Keratinocyte (primary cell): ENCODE results near the gene FES. TPM values are rescaled to one million over a fixed set of nuclear protein-coding genes. Genes with fewer than 3 reads are reported as not detected.

Experiments
- DNase-seq: peaks from one replicate; pipeline ENCODE4 v3.0.0-alpha.2; 2011; ENCODE audit warnings: low read depth, missing footprints, low spot score
- FAIRE-seq: peaks from 2 replicates; lab custom pipeline; 2011; peaks lifted over from hg19 to GRCh38; lab: Jason Lieb, UNC
- H2AFZ ChIP-seq: 2 replicates; pipeline ENCODE4 v1.6.0; 2012; ENCODE audit warnings: low read length, control low read depth, inconsistent platforms; ENCODE audit not compliant: control insufficient read depth
- H3K27ac ChIP-seq: 2 replicates; pipeline ENCODE4 v1.5.1; 2011; ENCODE audit warnings: low read length; ENCODE audit not compliant: control insufficient read depth, insufficient read depth
- H3K27me3 ChIP-seq: 3 replicates; pipeline ENCODE4 v1.6.0; 2011; ENCODE audit warnings: low read length; ENCODE audit not compliant: control insufficient read depth, insufficient read depth; ENCODE audit errors: extremely low read depth
- H3K36me3 ChIP-seq, 2 experiments: 2 replicates in 1 of 2; 3 replicates in 1 of 2; pipeline ENCODE4 v1.5.1; 2011; ENCODE audit warnings: low read length in 2 of 2, mild to moderate bottlenecking in 1 of 2; ENCODE audit not compliant: control insufficient read depth in 2 of 2, insufficient read depth in 2 of 2; ENCODE audit errors: extremely low read depth in 1 of 2
- H3K4me1 ChIP-seq: 3 replicates; pipeline ENCODE4 v1.5.1; 2011; ENCODE audit warnings: low read length; ENCODE audit not compliant: control insufficient read depth, insufficient read depth; ENCODE audit errors: extremely low read depth
- H3K4me2 ChIP-seq: 3 replicates; pipeline ENCODE4 v1.6.0; 2011; ENCODE audit warnings: low read depth, low read length; ENCODE audit not compliant: control insufficient read depth, insufficient read depth; ENCODE audit errors: extremely low read depth
- H3K4me3 ChIP-seq, 3 experiments: fragments of 200-600 bp in 1 of 3; sonication (generic) in 1 of 3; 2 replicates in 2 of 3; 3 replicates in 1 of 3; pipeline ENCODE4 v1.5.1; 2011 to 2016; ENCODE audit warnings: low read length in 3 of 3, mild to moderate bottlenecking in 3 of 3, control low read depth in 2 of 3, inconsistent platforms in 1 of 3, low read depth in 1 of 3, mixed read lengths in 1 of 3, mixed run types in 1 of 3, moderate library complexity in 1 of 3; ENCODE audit not compliant: control insufficient read depth in 2 of 3, insufficient read depth in 2 of 3; ENCODE audit errors: extremely low read depth in 1 of 3
- H3K79me2 ChIP-seq: 2 replicates; pipeline ENCODE4 v1.6.0; 2012; ENCODE audit warnings: low read length; ENCODE audit not compliant: control insufficient read depth, insufficient read depth
- H3K9ac ChIP-seq: 3 replicates; pipeline ENCODE4 v1.6.0; 2011; ENCODE audit warnings: low read length; ENCODE audit not compliant: control insufficient read depth, insufficient read depth; ENCODE audit errors: extremely low read depth
- H3K9me1 ChIP-seq: 3 replicates; pipeline ENCODE4 v1.6.0; 2011; ENCODE audit warnings: low read length; ENCODE audit not compliant: control insufficient read depth, insufficient read depth; ENCODE audit errors: extremely low read depth
- H3K9me3 ChIP-seq: 2 replicates; pipeline ENCODE4 v1.5.1; 2012; ENCODE audit warnings: low read depth, low read length; ENCODE audit not compliant: control insufficient read depth
- H4K20me1 ChIP-seq: 3 replicates; pipeline ENCODE4 v1.6.0; 2011; ENCODE audit warnings: low read length; ENCODE audit not compliant: control insufficient read depth, insufficient read depth; ENCODE audit errors: extremely low read depth
- CTCF ChIP-seq, 3 experiments: IDR thresholded peaks in 1 of 3; conservative IDR thresholded peaks in 1 of 3; optimal IDR thresholded peaks in 1 of 3; 2 replicates in 2 of 3; 3 replicates in 1 of 3; pipeline versions ENCODE3 to v1.5.1; 2011; ENCODE audit warnings: low read length in 3 of 3, mild to moderate bottlenecking in 3 of 3, moderate library complexity in 2 of 3, control low read depth in 1 of 3, inconsistent platforms in 1 of 3; ENCODE audit not compliant: insufficient read depth in 2 of 3; ENCODE audit errors: extremely low read depth in 1 of 3
- EZH2 ChIP-seq: IDR thresholded peaks from one replicate; pipeline ENCODE4 v1.6.1; 2012; ENCODE audit warnings: inconsistent platforms, mild to moderate bottlenecking, low read length, moderate library complexity
- dilution Hi-C: fragments of 300-500 bp; cut with MboI; formaldehyde crosslinking; loops from one replicate; pipeline ENCODE4 v1.7.0; 2020; ENCODE audit warnings: low sequenced_read_pairs; ENCODE audit not compliant: extremely low pct_ligation_motif_present
- polyA plus RNA-seq, 5 experiments: library from polyadenylated mRNA; depleted of rRNA in 3 of 5; stranded (reverse) in 3 of 5; stranded (forward) in 1 of 5; unstranded in 1 of 5; fragments of >200 nt; gene quantifications; 1 replicate in 1 of 5; 2 replicates in 3 of 5; 3 replicates in 1 of 5; pipeline versions ENCODE4 v1.2.1 to v1.2.3, GENCODE V29; 2011 to 2012; ENCODE audit warnings: missing spikeins in 2 of 5, low read depth in 1 of 5, low replicate concordance in 1 of 5

FES gene
- polyA plus RNA-seq, 1 donor (not counting 4 experiments of a cell fraction or from before 2014, with no cell fraction given) = 0.34 TPM

GRCh38 chr15:90882781-90883525, 1.4 kb upstream of the FES start:
- Histone ChIP-seq H3K9me1 (no peaks in the 10 kb centered on the region), H3K4me2 (no peak overlapping the region), H3K9me3 (no peaks in the 10 kb centered on the region), H3K36me3 (peaks cover 8 to 20% of the 10 kb centered on the region in 2 experiments), H3K4me1 (no peaks in the 10 kb centered on the region), H3K9ac (no peak overlapping the region), H3K79me2 (no peaks in the 10 kb centered on the region), H3K4me3 (no peak overlapping the region), H3K27me3 (no peaks in the 10 kb centered on the region), H4K20me1 (no peaks in the 10 kb centered on the region), H3K27ac (no peak overlapping the region), H2AFZ (no peak overlapping the region)
- dilution Hi-C loops = no loop called here
- TF ChIP-seq EZH2 (no peak), CTCF (optimal IDR thresholded peaks at IDR 0.05 in 1 of 3, IDR thresholded peaks at IDR 0.05 in 1 of 3, conservative IDR thresholded peaks at IDR 0.05 in 1 of 3; ENCODE audit: extremely low read depth in 1 of 3, insufficient read depth in 2 of 3, low read length in 3 of 3) (no peak)
- FAIRE-seq (no peak), DNase-seq (no peak)

GRCh38 chr15:90883526-90883975, 753 bp upstream of the FES start:
- no peaks in the 10 kb centered on the region for H3K9me3 ChIP-seq
- peaks cover 8 to 17% of the 10 kb centered on the region in 2 experiments for H3K36me3 ChIP-seq
- dilution Hi-C loops = no loop called here
- TF ChIP-seq CTCF (optimal IDR thresholded peaks at IDR 0.05 in 1 of 3, IDR thresholded peaks at IDR 0.05 in 1 of 3, conservative IDR thresholded peaks at IDR 0.05 in 1 of 3; ENCODE audit: extremely low read depth in 1 of 3, insufficient read depth in 2 of 3, low read length in 3 of 3) (no peak), EZH2 (no peak)
- peak; percentile 53 for FAIRE-seq
- H3K79me2 ChIP-seq = no peaks in the 10 kb centered on the region
- H3K9me1 ChIP-seq = no peaks in the 10 kb centered on the region
- no peak overlapping the region for H2AFZ ChIP-seq
- no peak overlapping the region for H3K27ac ChIP-seq
- no peaks in the 10 kb centered on the region for H3K27me3 ChIP-seq
- peak overlapping the region; percentile 45 for H3K4me2 ChIP-seq
- no peak for DNase-seq
- no peaks in the 10 kb centered on the region for H3K4me1 ChIP-seq
- no peaks in the 10 kb centered on the region for H4K20me1 ChIP-seq
- H3K4me3 ChIP-seq = no peak overlapping the region
- peak overlapping the region; percentile 47 for H3K9ac ChIP-seq
